ENCODE data around the gene FKBP4. TPM values are rescaled to one million over a fixed set of nuclear protein-coding genes. Genes with fewer than 3 reads are reported as not detected.
A peak's percentile ranks its signal among the peaks of the same experiment; 100 is the strongest.

Gene FKBP4
- total and polyA plus RNA-seq, 2 donors (not counting 1 experiment from before 2014, with no cell fraction given) = 19.3 to 56.7 TPM

DNA sequence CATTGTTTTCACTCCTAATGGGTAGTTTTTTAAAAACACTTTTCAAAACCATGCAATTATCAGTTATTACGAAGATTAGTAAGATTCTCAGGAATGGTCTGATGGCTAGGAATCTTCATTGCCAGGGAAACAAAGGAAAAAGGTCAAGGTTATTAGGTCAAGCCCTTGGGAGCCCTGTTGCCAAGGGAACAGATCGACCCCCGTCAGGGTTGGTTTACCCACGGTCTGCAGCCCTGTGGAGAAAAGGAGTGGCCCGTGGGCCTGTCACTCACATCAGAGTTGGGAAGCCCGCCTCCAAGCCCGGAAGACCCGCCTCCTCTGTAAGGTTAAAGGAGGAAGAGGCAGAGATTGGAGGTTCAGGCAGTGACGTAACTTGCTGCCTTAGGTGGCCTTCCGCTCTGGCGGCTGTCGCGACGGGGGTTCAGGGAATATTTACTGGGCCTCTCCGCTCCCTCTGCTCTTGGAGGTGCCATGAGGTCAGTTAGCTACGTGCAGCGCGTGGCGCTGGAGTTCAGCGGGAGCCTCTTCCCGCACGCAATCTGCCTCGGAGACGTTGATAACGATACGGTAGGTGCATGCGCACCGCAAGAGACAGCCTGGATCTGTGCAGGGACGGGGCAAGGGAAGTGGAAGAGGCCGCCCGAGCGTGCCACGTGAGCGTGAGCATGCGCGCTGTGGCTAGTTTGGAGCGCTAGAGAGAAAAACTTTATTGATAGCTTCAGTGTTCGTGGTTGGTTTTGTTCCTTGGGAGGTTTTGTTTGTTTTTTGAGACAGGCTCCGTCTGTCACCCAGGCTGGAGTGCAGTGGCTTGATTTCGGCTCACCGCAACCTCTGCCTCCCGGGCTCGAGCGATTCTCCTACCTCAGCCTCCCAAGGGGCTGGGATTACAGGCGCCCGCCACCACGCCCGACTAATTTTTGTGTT is 17.8 kb downstream of the FKBP4 start, which contains the start of gene ITFG2:
TSS of gene ITFG2 (plus strand) at position 379 of the 924 bp plus-strand sequence. CDS start at position 472, 93 bp downstream.
- Histone ChIP-seq H3K9me3 (ENCODE audit: control extremely low read depth in 1 of 3, control insufficient read depth in 2 of 3, insufficient read depth in 1 of 3, low read length in 2 of 3) (no peaks in the 10 kb centered on the region), H3K4me1 (ENCODE audit: control insufficient read depth in 2 of 2, insufficient read depth in 2 of 2, low read length in 2 of 2) (peaks cover 14 to 16% of the 10 kb centered on the region in 2 donors), H3K36me3 (replicated peaks in 1 of 2; ENCODE audit: control extremely low read depth in 1 of 2, control insufficient read depth in 1 of 2, extremely low read depth in 1 of 2, insufficient read depth in 2 of 2, low read length in 1 of 2) (peaks cover 0 to 8% of the 10 kb centered on the region in 2 experiments), H3K4me3 (ENCODE audit: control extremely low read depth in 1 of 5, extremely low read depth in 1 of 5, insufficient read depth in 1 of 5, low read depth in 2 of 5, low read length in 4 of 5) (peak within 1 kb of the TSS; percentile 56 to 99 (median 87)), H3K79me2 (ENCODE audit: control insufficient read depth, insufficient read depth, low read length) (peaks cover 56% of the 10 kb centered on the region), H3K4me2 (replicated peaks; ENCODE audit: low read depth, low read length, poor library complexity, severe bottlenecking) (peak within 1 kb of the TSS; percentile 81), H3K9ac (ENCODE audit: low read length) (peak within 1 kb of the TSS; percentile 87), H2AFZ (ENCODE audit: insufficient read depth, low read depth, low read length, poor library complexity, severe bottlenecking) (peak within 1 kb of the TSS; percentile 94), H3K27me3 (replicated peaks in 1 of 4; ENCODE audit: control extremely low read depth in 1 of 4, control insufficient read depth in 3 of 4, insufficient read depth in 4 of 4, low read length in 3 of 4) (no peaks in the 10 kb centered on the region), H4K20me1 (ENCODE audit: control insufficient read depth, insufficient read depth, low read length, poor library complexity, severe bottlenecking) (peaks cover 10% of the 10 kb centered on the region), H3K27ac (ENCODE audit: low read length in 2 of 2) (peak within 1 kb of the TSS; percentile 79 to 90)
- DNase-seq (peak; percentile 99), ATAC-seq (ENCODE audit: low read depth) (peak; percentile 94)
- no peak for TF ChIP-seq EZH2 (IDR thresholded peaks at IDR 0.05; ENCODE audit: borderline replicate concordance, insufficient read depth, low read depth, low read length, poor library complexity, severe bottlenecking)
- TF ChIP-seq, protein P1, sequence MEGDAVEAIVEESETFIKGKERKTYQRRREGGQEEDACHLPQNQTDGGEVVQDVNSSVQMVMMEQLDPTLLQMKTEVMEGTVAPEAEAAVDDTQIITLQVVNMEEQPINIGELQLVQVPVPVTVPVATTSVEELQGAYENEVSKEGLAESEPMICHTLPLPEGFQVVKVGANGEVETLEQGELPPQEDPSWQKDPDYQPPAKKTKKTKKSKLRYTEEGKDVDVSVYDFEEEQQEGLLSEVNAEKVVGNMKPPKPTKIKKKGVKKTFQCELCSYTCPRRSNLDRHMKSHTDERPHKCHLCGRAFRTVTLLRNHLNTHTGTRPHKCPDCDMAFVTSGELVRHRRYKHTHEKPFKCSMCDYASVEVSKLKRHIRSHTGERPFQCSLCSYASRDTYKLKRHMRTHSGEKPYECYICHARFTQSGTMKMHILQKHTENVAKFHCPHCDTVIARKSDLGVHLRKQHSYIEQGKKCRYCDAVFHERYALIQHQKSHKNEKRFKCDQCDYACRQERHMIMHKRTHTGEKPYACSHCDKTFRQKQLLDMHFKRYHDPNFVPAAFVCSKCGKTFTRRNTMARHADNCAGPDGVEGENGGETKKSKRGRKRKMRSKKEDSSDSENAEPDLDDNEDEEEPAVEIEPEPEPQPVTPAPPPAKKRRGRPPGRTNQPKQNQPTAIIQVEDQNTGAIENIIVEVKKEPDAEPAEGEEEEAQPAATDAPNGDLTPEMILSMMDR (IDR thresholded peaks at IDR 0.05) = no peak
- WGBS (ENCODE audit: insufficient coverage) = 0% methylated on average over 39 of the region's 48 CpGs
- peak within 1 kb of the TSS; percentile 99 for H3K27ac Mint-ChIP-seq
- intact Hi-C loops (cut with micrococcal nuclease) = loop anchor here (1.0 to 5.0 kb wide), 5 partner anchors 18 to 1010 kb away; partner anchors contain the start of genes CRACR2A and FKBP4
- H3K27me3 Mint-ChIP-seq = no peaks in the 10 kb centered on the region
- POLR2A ChIA-PET = interaction anchor here (1.6 kb wide), 1 partner anchor 17 kb away, joined by 17 read pairs; the partner anchor contains the start of gene FKBP4
- no peaks in the 10 kb centered on the region for H3K9me3 Mint-ChIP-seq (ENCODE audit: insufficient read depth)
- H3K4me3 Mint-ChIP-seq = peak within 1 kb of the TSS; percentile 100
- CTCF ChIA-PET = interaction anchor here (0.6 to 2.4 kb wide), 6 partner anchors 16 to 78 kb away, joined by 3 to 13 read pairs (median 4); partner anchors contain the start of gene TULP3
- peaks cover 32% of the 10 kb centered on the region for H3K4me1 Mint-ChIP-seq

Measured in B cell (primary cell).